Breast epithelium (tissue), 3 donors: ENCODE data around the gene SERPINB6.

Source experiments
- POLR2A ChIP-seq: fragments of 450-650 bp; IDR thresholded peaks from one replicate; pipeline ENCODE4 v1.6.1; 2016; ENCODE audit warnings: antibody characterized with exemption, mild to moderate bottlenecking, moderate library complexity
- POLR2AphosphoS5 ChIP-seq, 3 donors: sonication (generic); formaldehyde crosslinking; IDR thresholded peaks; one replicate each; pipeline ENCODE4 v1.6.1; 2017; ENCODE audit warnings: antibody characterized with exemption in 3 of 3
- TF ChIP-seq, protein P1 (sequence below), 3 donors: fragments of 450-650 bp; IDR thresholded peaks; one replicate each; pipeline ENCODE4 v1.5.1; 2016 to 2017; ENCODE audit warnings: antibody characterized with exemption in 3 of 3, mild to moderate bottlenecking in 3 of 3, moderate library complexity in 3 of 3

DNA sequence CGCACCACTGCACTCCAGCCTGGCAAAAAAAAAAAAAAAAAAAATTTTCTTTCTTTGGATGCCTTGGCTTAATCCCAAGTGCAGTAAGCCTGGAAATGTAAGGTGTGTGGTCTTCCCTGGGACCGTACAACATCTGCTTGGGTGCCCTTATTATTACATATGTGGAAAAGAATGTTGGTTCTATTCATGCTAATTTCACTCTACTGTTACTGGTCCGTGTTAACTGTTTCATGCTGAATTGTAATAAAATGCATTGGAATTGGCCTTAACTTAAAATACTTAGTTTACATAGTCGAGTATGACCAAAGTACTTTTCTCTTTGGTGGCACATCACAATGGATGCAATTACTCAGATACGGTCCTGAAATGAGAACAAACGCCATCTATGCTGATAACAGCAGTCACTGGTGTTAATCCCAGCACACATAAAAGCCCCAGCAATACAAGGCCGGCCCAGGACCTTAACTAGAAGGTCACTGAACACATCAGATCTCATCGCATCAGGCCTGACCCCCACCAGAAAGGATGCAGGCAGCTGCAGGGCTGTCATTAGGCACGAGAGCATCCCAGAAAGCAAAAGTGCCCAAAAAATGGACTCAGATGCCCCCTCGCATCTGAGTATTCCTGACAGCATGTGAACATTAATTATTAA is 1.2 kb downstream of the SERPINB6 start:
- TF ChIP-seq, protein P1, sequence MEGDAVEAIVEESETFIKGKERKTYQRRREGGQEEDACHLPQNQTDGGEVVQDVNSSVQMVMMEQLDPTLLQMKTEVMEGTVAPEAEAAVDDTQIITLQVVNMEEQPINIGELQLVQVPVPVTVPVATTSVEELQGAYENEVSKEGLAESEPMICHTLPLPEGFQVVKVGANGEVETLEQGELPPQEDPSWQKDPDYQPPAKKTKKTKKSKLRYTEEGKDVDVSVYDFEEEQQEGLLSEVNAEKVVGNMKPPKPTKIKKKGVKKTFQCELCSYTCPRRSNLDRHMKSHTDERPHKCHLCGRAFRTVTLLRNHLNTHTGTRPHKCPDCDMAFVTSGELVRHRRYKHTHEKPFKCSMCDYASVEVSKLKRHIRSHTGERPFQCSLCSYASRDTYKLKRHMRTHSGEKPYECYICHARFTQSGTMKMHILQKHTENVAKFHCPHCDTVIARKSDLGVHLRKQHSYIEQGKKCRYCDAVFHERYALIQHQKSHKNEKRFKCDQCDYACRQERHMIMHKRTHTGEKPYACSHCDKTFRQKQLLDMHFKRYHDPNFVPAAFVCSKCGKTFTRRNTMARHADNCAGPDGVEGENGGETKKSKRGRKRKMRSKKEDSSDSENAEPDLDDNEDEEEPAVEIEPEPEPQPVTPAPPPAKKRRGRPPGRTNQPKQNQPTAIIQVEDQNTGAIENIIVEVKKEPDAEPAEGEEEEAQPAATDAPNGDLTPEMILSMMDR (IDR thresholded peaks at IDR 0.05), result no peak
- TF ChIP-seq POLR2AphosphoS5 (IDR thresholded peaks at IDR 0.05), result no peak
- no peak for TF ChIP-seq POLR2A
